GM21737 (cell line): ENCODE results near the gene UBE2R2.
"Not testable (repeated sequence)": the region's sequence is repeated elsewhere in the genome, so short reads cannot be mapped to it uniquely, and the experiment has no call there.

Experiments used
- ATAC-seq: cut with Tn5 transposase; IDR thresholded peaks from one replicate; pipeline ENCODE4 v1.9.1; 2021; ENCODE audit warnings: mild to moderate bottlenecking, moderate library complexity; ENCODE audit not compliant: unreplicated experiment

The UBE2R2 gene

DNA sequence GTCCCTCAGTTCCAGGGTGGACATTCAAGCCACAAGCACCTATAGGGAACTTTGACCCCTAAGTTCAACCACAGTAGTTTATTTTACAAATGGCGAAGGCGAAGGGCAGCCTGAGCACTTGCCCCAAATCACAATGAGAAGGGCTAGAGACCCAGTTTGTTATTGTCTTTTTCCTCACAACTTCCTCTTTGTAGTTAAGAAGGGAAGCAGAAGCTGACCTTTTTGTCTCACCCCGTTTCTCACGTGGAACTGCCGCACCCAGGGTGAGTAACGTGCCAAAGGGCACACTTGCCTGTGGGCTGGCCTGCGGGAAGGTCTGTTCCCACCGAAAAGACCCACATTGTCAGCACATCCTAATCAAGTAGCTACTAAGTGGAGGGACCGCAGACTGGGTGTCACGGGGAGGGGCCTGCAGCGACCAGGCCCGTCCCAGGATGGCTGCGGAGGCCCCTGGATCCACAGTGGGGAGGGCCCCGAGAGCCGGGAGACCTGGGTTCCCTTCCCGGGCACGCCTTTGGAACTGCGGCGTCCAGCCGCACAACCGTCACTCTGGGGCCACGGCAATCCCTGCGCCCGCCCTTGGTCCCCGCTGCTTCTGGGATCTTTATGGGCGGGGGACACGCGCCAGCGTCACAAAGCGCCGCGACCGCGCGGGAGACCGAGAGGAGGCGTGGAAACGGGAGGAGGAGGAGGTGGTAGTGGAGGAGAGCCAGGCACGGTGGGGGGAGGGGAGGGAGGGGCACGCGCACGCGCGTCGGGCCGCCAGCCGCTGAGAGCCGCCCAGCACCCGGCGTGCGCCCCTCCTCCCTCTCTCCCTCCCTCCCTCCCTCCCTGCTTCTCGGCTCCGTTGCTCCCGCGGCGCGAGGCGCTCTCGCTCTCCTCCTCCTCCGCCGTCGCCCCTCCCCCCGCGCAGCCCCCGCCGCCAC, at the start of gene UBE2R2:
Gene UBE2R2, plus strand, starts transcription at position 834 of the 926 bp plus-strand sequence. CDS start 598 bp downstream, outside the sequence.
- peak; percentile 56 for ATAC-seq

GRCh38 chr9:33770156-33770880, 46.6 kb upstream of the UBE2R2 start:
- ATAC-seq, result not testable (repeated sequence)

GRCh38 chr9:33773135-33773534, 43.8 kb upstream of the UBE2R2 start:
- ATAC-seq, result not testable (repeated sequence)

GRCh38 chr9:33774074-33774659, 42.8 kb upstream of the UBE2R2 start:
- not testable (repeated sequence) for ATAC-seq

DNA sequence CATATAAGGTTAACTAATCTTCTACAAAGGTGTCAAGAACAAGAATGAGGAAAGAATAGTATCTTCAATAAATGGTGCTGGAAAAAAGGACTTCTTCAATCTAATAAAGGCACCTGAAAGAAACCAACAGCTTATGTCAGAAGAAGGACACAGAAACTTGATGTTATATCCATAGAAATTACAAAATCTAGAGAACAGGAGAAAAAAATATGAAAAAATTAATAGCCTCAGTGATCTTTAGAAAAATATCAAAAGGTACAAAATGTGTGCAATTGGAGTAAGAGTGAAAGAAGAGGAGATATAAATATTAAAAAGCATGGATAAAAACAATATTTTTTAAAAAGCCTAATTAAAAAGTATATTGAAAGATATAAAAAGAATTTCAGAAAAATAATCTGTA, 40.4 kb upstream of the UBE2R2 start:
- no peak for ATAC-seq

DNA sequence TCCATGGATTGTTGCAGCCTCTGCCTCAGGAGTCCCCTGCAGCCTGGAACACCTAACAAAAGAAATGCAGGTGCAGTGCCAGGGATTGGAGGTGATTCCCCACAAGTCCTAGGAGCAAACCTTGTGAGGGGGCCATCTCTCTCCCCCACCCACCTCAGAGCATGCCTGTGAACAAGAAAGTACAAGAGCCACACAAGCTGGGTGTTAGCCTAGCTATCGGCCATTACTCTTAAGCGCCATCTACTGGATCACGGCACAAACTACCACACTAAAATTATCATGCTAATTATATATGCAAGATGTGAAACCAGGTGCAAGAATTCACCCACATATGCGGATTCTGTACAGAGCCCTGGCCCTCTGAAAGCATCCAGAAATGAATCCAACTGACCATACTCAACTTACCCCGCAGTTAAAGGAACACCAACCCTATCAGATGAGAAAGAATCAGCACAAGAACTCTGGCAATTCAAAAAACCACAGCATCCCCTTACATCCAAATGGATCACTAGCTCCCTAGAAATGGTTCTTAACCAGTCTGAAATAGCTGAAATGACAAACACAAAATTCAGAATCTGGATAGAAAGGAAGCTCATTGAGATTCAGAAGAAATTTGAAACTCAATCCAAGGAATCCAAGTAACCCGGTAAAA, 38.1 kb upstream of the UBE2R2 start:
- peak; percentile 77 for ATAC-seq

GRCh38 chr9:33780276-33780675, 36.7 kb upstream of the UBE2R2 start:
- no peak for ATAC-seq

DNA sequence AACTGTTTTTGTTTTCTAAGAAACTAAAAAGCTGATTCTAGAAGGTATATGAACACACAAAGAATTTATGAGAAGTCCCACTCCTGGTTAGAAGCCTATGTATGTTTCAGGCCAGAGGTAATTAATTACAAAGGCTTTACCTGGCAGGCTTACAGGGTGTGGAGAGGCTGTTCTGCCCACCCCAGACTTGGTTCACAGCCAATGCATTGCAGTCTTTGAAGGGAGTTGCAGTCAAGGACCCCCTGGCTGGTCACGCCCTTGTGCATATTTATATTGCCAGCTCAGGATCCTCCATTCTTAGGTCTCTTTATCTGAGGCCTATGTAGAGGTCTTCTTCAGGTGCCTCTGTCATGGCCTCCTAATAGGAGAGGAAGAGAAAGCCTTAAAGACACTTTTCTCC, 35.2 kb upstream of the UBE2R2 start:
- ATAC-seq, result no peak

DNA sequence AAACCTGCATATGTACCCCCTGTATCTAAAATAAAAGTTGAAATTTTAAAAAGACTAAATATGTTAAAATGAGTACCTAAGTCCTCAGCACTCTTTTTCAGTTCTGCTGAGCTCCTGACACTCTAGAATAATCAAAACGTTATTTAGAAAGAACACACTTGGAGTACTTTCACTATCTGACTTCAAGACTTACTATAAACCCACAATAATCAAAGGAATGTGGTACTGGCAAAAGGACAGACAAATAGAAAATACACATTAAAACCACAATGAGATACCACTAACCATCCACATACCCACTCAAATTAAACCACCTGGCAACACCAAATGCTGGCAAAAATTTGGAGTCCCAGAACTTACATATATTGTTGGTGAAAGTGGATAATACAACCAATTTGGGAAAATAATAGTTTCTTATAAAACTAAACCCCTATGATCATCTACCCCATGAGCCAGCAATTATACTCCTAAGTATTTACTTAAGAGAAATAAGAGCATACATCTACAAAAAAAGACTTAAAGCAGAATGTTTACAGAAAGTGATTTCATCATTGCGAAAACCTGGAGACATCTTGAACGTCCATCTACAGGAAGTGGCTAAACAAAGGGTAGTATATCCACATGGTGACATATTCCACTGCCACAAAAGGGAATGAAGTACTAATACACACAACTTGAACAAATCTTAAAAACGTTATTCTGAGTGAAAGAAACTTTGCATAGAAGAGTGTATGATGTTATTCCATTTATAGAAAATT, 34.4 kb upstream of the UBE2R2 start:
- no peak for ATAC-seq

DNA sequence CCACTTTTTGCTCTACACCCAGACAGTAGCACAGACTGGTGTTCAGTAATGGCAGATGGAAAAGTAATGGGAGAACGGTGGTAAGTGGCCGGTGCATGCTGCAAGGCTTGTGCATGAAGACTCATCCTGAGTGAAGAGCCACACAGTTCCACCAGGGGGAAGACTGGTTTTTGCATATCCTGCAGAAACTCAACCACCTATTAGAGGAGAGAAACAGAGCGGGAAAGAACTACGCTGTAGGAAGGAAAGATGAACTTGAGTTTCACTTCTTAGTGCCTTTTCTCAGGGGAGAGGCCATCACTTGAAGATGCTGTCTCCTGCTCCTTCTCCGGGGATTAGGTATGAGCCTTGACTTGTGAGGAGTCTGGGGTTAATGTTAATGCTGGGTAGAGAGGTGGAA, 31.0 kb upstream of the UBE2R2 start:
- no peak for ATAC-seq

- ATAC-seq, result no peak
Measured at GRCh38 chr9:33786681-33787080, 30.3 kb upstream of the UBE2R2 start.

- ATAC-seq, result no peak
Measured at GRCh38 chr9:33787839-33788238, 29.1 kb upstream of the UBE2R2 start.

GRCh38 chr9:33789429-33789828, 27.5 kb upstream of the UBE2R2 start:
- ATAC-seq, result not testable (repeated sequence)

DNA sequence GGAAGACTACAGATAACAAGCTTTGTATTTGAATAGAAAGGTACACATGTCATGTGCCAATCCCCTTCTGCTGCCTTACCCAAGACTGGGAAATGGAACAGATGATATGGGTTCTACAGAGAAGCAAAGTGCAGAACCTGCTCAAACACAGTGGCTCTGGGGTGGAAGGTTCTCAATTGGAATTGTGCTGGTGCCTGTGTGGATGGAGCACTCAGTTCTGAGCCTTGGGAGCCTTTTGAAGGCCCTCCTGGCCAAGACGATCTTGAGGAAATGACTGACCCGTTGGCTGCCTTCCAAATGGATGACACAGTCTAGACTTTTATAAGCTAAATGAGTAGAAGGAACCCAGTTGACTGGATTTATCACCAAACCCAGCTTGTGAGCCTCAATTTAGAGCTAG, 25.8 kb upstream of the UBE2R2 start:
- ATAC-seq, result no peak

- not testable (repeated sequence) for ATAC-seq
Measured at GRCh38 chr9:33793496-33793895, 23.5 kb upstream of the UBE2R2 start.

GRCh38 chr9:33794560-33794959, 22.4 kb upstream of the UBE2R2 start:
- ATAC-seq, result no peak

DNA sequence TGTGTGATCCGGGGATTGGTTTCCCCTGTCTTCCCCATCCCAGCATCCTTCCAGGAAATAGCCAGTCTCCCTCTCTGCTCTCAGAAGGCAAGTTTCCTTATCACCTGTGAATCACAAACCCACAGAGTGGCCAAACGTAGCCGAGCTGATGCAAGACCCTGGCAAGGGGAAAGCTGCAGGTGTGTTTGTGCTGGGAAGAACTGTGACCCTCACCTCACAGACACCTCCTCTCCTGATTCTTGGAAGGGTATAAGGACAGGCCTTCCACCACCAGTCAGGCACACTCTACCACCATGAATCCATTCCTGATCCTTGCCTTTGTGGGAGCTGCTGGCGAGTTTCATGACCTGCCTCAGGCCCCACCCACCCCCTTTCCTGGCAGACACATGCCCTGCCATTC, 21.7 kb upstream of the UBE2R2 start, which contains the start of gene PRSS3:
Gene PRSS3, plus strand, starts transcription at position 281 of the 400 bp plus-strand sequence. Its CDS starts 13 bp downstream, at position 294.
- ATAC-seq, result no peak

DNA sequence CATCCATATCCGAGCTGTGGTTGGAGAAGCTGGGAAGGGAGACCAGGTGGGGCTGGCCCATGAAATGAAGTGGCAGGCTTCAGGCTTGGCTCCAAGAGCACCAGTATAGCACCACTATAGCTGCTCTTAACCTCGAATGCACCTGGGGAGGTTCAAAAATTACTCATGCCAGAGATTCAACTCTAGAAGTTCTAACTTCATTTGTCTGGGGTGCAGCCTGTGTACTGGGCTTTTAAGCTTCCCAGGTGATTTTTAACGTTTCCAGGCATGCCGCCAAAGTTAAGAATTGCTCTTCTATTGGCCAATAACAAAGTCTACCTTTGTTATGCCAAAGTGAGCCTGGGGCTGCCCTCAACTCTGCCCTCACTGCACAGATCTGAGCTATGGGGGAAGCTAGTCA, 21.1 kb upstream of the UBE2R2 start:
- ATAC-seq, result no peak

- ATAC-seq, result not testable (repeated sequence)
Measured at GRCh38 chr9:33796679-33797078, 20.3 kb upstream of the UBE2R2 start.

GRCh38 chr9:33797837-33798236, 19.1 kb upstream of the UBE2R2 start:
- no peak for ATAC-seq
